Heart left ventricle (tissue), 13 donors: Measurements from ENCODE around the gene AK4.

ENCODE experiments used
- POLR2A ChIP-seq, 2 donors: fragments of 450-650 bp; IDR thresholded peaks; one replicate each; pipeline ENCODE4 v1.6.1; 2017; ENCODE audit warnings: antibody characterized with exemption in 2 of 2, mild to moderate bottlenecking in 2 of 2, moderate library complexity in 2 of 2
- TF ChIP-seq, protein P1 (sequence below), 12 donors: fragments of 200-600 bp; sonication (generic) in 4 of 12; IDR thresholded peaks; one replicate each; pipeline versions ENCODE4 v1.5.0 to v1.8.0; 2018 to 2022; ENCODE audit warnings: antibody characterized with exemption in 12 of 12, mild to moderate bottlenecking in 5 of 12
- donor health status: ischemic (EF 13 %, LVEDD 7.1; RV severe dilation, severe dysfunction).
- donor health status: DM: no; HTN: yes; CAD: no.
- donor health status: DM: no; HTN: no; CAD: no.
- donor health status: ischemic (EF 25% LVEDD 6.9; RV normal size, moderate dysfunction).
- donor health status: ischemic (EF 25% LVEDD 5.7; RV mildly dilated, moderate dysfunction).
- donor health status: ischemic (EF 35%, LVEDD 5.7; RV mildly dilated, moderate dysfunction).
- donor health status: nonischemic (EF 11% LVEDD 7.7; RV severe dilation, severe dysfunction).
- donor health status: DM: yes; HTN: yes; CAD: no.
- donor health status: PGD.
- donor health status: ischemic (EF 29% LVEDD 5.4; RV normal size, mild dysfunction).
- donor health status: nonischemic (EF 23%, LVEDD 6.1; RV moderate dilation, normal function).

DNA sequence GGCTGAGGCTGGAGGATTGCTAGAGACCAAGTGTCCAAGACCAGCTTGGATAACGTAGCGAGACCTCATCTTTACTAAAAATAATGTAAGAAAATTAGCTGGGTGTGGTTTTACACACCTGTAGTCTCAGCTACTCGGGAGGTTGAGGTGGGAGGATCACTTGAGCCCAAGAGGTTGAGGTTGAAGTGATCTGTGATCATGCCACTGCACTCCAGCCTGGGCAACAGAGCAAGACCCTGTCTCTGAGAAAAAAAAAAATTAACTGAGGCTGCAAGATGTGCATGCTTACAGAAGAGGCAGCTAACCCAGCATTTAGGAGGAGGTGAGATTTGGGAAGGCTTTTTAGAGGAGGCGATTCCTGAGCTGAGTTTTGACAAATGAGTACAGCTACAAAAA is 9.5 kb downstream of the AK4 start:
- TF ChIP-seq, protein P1, sequence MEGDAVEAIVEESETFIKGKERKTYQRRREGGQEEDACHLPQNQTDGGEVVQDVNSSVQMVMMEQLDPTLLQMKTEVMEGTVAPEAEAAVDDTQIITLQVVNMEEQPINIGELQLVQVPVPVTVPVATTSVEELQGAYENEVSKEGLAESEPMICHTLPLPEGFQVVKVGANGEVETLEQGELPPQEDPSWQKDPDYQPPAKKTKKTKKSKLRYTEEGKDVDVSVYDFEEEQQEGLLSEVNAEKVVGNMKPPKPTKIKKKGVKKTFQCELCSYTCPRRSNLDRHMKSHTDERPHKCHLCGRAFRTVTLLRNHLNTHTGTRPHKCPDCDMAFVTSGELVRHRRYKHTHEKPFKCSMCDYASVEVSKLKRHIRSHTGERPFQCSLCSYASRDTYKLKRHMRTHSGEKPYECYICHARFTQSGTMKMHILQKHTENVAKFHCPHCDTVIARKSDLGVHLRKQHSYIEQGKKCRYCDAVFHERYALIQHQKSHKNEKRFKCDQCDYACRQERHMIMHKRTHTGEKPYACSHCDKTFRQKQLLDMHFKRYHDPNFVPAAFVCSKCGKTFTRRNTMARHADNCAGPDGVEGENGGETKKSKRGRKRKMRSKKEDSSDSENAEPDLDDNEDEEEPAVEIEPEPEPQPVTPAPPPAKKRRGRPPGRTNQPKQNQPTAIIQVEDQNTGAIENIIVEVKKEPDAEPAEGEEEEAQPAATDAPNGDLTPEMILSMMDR (IDR thresholded peaks at IDR 0.05) = no peak
- no peak for TF ChIP-seq POLR2A (IDR thresholded peaks at IDR 0.05)
